Effector memory CD4-positive, alpha-beta T cell (primary cell): ENCODE data around the gene DNAJB4.
"Not testable (repeated sequence)": the region's sequence is repeated elsewhere in the genome, so short reads cannot be mapped to it uniquely, and the experiment has no call there.

Experiments used
- DNase-seq, 3 donors: peaks; one replicate each; pipeline ENCODE4 v3.0.0-alpha.2; 2020
- H3K27ac ChIP-seq: 2 replicates; pipeline ENCODE4 v1.7.0; 2013; ENCODE audit warnings: mild to moderate bottlenecking, low read length, moderate library complexity; ENCODE audit not compliant: insufficient read depth, poor library complexity, severe bottlenecking
- H3K27me3 ChIP-seq: replicated peaks from 2 replicates; pipeline ENCODE4 v1.7.0; 2013; ENCODE audit warnings: mild to moderate bottlenecking, low read length; ENCODE audit not compliant: insufficient read depth, control insufficient read depth, poor library complexity, severe bottlenecking
- H3K36me3 ChIP-seq: 2 replicates; pipeline ENCODE4 v1.7.0; 2013; ENCODE audit warnings: mild to moderate bottlenecking, low read length, moderate library complexity; ENCODE audit not compliant: control insufficient read depth, insufficient read depth
- H3K4me1 ChIP-seq: 2 replicates; pipeline ENCODE4 v1.7.0; 2013; ENCODE audit warnings: low read length, mild to moderate bottlenecking; ENCODE audit not compliant: control insufficient read depth, insufficient read depth, poor library complexity, severe bottlenecking
- H3K4me3 ChIP-seq: 2 replicates; pipeline ENCODE4 v1.7.0; 2013; ENCODE audit warnings: low read length, low read depth, mild to moderate bottlenecking; ENCODE audit not compliant: insufficient read depth, poor library complexity, severe bottlenecking
- H3K9me3 ChIP-seq: 2 replicates; pipeline ENCODE4 v1.7.0; 2013; ENCODE audit warnings: mild to moderate bottlenecking, low read length, moderate library complexity; ENCODE audit not compliant: control insufficient read depth

DNAJB4 gene

GRCh38 chr1:77987919-77988318 lies 16.8 kb upstream of the DNAJB4 start:
- no peak for DNase-seq

GRCh38 chr1:77989744-77990143 lies 15.0 kb upstream of the DNAJB4 start:
- H3K9me3 ChIP-seq: no peaks in the 10 kb centered on the region
- no peaks in the 10 kb centered on the region for H3K4me1 ChIP-seq
- H3K27ac ChIP-seq: no peak overlapping the region
- no peaks in the 10 kb centered on the region for H3K27me3 ChIP-seq
- H3K36me3 ChIP-seq: no peaks in the 10 kb centered on the region
- H3K4me3 ChIP-seq: no peak overlapping the region
- no peak for DNase-seq

More at GRCh38 chr1:77987919-77988318, 16.8 kb upstream of the DNAJB4 start:
- H3K36me3 ChIP-seq: no peaks in the 10 kb centered on the region
- no peaks in the 10 kb centered on the region for H3K27me3 ChIP-seq
- no peak overlapping the region for H3K27ac ChIP-seq
- H3K4me1 ChIP-seq: no peaks in the 10 kb centered on the region
- no peak overlapping the region for H3K4me3 ChIP-seq
- no peaks in the 10 kb centered on the region for H3K9me3 ChIP-seq

DNA sequence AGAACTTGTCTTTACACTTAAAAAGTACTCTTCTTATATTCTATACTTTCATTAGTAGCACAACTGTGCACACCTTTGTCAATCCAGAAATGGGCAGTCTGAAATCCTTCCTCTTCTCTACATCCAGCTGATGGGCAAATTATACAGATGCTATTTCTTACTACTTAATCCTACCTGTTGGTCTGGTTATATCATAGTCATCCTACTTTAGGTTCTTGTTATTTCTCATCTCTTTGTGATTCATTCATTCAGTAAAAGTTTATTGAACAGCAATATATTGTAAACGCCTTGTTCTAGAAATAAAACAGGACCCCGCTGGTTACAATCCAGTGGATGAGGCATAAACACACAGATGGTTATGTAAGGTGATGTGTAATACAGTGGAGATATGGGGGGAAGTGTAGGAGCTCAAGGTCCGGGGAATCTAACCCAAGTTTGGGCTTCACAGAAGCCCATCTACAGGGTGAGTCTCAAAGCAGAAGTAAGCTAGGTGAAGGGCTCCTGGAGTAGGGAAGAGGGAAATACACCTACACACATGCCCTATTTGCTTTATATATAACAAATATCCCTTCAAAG lies 14.0 kb upstream of the DNAJB4 start:
- Histone ChIP-seq H3K36me3 (no peaks in the 10 kb centered on the region), H3K4me1 (no peaks in the 10 kb centered on the region), H3K4me3 (no peak overlapping the region), H3K27ac (no peak overlapping the region), H3K27me3 (no peaks in the 10 kb centered on the region), H3K9me3 (no peaks in the 10 kb centered on the region)
- no peak for DNase-seq

DNA sequence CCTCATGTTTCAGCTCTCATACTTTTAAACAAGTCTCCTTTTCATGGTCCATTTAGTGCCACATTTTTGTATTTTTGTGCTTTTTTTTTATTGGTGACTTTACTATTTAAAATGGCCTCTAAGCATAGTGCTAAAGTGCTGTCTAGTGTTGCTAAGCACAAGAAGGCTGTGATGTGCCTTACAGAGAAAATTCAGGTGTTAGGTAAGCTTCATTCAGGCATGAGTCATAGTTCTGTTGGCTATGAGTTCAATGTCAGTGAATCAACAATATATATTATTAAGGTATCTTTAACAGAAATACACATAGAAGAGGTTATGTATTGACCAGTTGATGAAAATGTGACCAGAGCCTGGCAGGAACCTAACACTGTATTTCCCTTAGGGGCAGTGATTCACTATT lies 13.1 kb upstream of the DNAJB4 start:
- Histone ChIP-seq H3K27me3 (no peaks in the 10 kb centered on the region), H3K4me1 (no peaks in the 10 kb centered on the region), H3K27ac (no peak overlapping the region), H3K4me3 (no peak overlapping the region), H3K36me3 (no peaks in the 10 kb centered on the region), H3K9me3 (no peaks in the 10 kb centered on the region)
- no peak for DNase-seq

DNA sequence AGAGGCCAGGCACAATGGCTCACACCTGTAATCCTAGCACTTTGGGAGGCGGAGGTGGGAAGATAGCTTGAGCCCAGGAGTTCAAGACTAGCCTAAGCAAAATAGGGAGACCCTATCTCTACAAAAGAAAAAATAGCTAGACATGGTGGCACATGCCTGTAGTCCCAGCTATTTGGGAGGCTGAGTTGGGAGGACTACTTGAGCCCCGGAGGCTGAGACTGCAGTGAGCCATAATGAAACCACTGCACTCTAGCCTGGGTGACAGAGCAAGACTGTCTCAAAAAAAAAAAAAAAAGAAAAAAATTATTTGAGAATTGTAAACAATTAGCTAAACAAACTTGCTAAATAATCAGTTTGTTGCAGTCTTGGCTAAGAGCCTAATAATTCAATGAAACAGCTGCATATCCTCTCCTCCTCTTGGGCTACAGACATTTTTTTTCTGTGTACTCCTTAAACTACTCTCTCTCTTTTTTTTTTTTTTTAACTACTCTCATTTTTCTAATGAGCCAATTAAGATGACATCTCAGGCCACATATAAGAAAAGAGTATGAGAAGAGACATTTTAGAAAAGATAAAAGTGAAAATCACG lies 10.5 kb upstream of the DNAJB4 start:
- no peaks in the 10 kb centered on the region for H3K27me3 ChIP-seq
- no peak overlapping the region for H3K27ac ChIP-seq
- no peaks in the 10 kb centered on the region for H3K9me3 ChIP-seq
- no peaks in the 10 kb centered on the region for H3K4me1 ChIP-seq
- no peak for DNase-seq
- no peak overlapping the region for H3K4me3 ChIP-seq
- H3K36me3 ChIP-seq: no peaks in the 10 kb centered on the region

DNA sequence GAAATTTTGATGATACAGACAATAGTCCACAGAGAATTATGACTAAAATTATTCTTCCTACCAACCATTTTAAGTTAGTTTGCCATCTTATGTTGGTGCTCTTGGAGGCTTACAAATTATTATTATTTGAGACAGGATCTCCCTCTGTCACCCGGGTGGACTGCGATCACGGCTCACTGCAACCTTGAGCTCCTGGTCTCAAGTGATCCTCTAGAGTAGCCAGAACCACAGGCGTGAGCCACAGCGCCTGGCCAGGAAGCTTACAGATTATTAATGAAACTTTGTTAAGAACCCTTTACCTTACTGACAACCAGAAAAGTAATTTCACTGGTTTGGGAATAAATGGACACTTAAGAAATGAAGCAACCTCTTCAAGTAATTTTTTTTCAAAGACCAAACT lies 8.0 kb upstream of the DNAJB4 start:
- H3K27ac ChIP-seq: no peak overlapping the region

GRCh38 chr1:78000536-78000935 lies 4.2 kb upstream of the DNAJB4 start:
- not testable (repeated sequence) for H3K36me3 ChIP-seq, H3K27ac ChIP-seq

More for the DNA sequence above, 8.0 kb upstream of the DNAJB4 start:
- no peak overlapping the region for H3K4me3 ChIP-seq
- no peaks in the 10 kb centered on the region for H3K9me3 ChIP-seq
- H3K36me3 ChIP-seq: no peaks in the 10 kb centered on the region
- H3K4me1 ChIP-seq: no peaks in the 10 kb centered on the region
- no peak for DNase-seq
- no peaks in the 10 kb centered on the region for H3K27me3 ChIP-seq

GRCh38 chr1:78003070-78003746 lies 1.5 kb upstream of the DNAJB4 start:
- H3K27me3 ChIP-seq: no peaks in the 10 kb centered on the region
- H3K4me3 ChIP-seq: no peak overlapping the region
- H3K27ac ChIP-seq: no peak overlapping the region
- no peaks in the 10 kb centered on the region for H3K36me3 ChIP-seq
- DNase-seq: no peak
- no peaks in the 10 kb centered on the region for H3K9me3 ChIP-seq
- H3K4me1 ChIP-seq: no peaks in the 10 kb centered on the region

More at GRCh38 chr1:78000536-78000935, 4.2 kb upstream of the DNAJB4 start:
- H3K27me3 ChIP-seq, H3K4me1 ChIP-seq, H3K4me3 ChIP-seq, DNase-seq, H3K9me3 ChIP-seq: not testable (repeated sequence)

DNA sequence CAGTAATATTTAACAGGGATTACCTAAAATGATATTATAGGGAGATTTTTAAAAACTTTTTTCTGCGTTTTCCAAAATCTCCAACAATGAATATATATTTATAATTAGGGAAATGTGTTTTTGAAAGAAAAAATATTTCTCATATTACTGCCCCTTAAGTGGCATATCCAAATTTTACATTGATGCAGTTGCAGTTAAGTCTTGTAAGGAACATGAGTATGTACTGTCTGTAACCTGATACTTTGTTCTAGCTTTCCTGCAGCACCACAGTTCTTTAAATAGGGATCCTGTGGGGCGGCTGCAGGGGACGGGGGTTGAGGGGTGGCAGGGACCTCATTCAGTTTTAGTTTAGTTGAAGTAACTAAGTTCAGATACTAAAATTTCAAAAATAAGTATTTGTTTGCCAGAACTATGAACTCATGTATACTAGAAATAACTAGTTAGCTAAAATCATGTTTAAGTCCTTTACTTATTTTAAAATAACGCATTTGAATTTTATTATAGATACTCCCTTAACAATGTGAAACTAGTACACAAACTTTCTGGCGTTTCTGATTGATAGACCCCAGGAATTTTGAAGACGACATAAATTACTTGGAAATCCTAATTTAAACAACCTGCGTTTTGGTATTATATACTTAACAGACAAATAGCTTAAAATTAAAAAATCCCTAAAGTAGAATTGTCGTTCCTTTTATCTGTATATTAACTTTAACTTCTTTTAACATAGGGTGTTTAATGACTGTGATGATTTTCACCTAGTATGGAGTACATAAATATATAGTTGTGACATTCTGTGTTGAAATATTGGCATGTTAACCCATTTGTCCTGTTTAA lies 639 bp upstream of the DNAJB4 start:
- Histone ChIP-seq H3K36me3 (no peaks in the 10 kb centered on the region), H3K4me1 (no peaks in the 10 kb centered on the region), H3K27ac (peak overlapping the region; percentile 93), H3K9me3 (no peaks in the 10 kb centered on the region), H3K4me3 (peak overlapping the region; percentile 68), H3K27me3 (no peaks in the 10 kb centered on the region)
- DNase-seq: peak; percentile 9 to 28 (median 19)

GRCh38 chr1:78005448-78005722 lies 646 bp downstream of the DNAJB4 start:
- Histone ChIP-seq H3K9me3 (no peaks in the 10 kb centered on the region), H3K36me3 (no peaks in the 10 kb centered on the region), H3K27ac (peak overlapping the region; percentile 93), H3K4me1 (no peaks in the 10 kb centered on the region), H3K27me3 (no peaks in the 10 kb centered on the region), H3K4me3 (peak overlapping the region; percentile 68)
- no peak for DNase-seq
